A204.1 (cell line): ENCODE results near the gene GPR155.
"Not testable (repeated sequence)": the region's sequence is repeated elsewhere in the genome, so short reads cannot be mapped to it uniquely, and the experiment has no call there.

Experiments used
- FAIRE-seq: peaks from 2 replicates; lab custom pipeline; 2012; peaks lifted over from hg19 to GRCh38; lab: Jason Lieb, UNC

Gene GPR155

DNA sequence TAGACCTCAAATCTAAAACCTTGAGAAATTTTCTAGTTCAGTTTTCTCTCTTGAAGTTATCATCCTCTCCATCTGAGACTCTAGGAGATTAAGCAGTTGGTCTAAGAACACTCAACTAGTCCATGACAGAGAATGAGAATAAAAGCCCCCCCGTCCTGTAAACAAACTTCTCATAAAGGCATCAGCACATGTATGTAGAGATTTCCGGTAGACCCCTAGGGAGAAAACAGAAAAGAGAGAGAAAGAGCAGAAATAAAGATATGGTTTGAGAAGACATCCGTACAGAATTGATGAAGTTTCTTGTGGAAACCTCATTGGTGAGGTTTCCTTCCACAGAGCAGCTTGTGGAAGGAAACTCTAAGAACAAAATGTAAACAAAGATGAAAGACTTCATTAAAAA, 3.2 kb upstream of the GPR155 start:
- no peak for FAIRE-seq

DNA sequence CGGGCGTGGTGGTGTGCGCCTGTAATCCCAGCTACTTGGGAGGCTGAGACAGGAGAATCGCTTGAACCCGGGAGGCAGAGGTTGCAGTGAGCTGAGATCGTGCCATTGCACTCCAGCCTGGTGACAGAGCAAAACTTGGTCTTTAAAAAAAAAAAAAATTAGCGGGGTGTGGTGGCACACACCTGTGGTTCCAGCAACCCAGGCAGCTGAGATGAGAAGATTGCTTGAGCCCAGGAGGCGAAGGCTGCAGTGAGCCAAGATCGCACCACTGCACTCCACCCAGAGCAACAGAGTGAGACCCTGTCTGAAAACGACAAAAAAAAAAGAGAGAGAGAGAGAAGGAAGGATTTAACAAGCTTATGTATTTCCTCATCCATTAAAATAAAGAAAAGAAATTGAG, 2.7 kb upstream of the GPR155 start:
- FAIRE-seq = not testable (repeated sequence)

DNA sequence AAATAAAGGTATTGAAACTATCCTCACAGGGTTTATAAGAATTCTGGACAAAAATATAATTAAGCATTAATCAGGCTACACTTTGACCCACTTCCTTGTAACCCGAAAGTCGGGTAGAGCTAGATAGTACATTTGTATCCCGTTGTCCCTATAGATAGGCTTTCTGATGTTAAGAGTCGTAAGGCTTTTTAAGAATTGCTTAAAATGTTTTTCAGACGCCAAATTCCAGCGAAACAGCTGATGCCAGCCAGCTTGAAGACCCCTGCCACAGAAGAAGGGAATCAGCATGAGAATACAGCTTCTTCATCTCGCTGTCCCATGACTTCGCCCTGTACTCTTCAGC, 962 bp upstream of the GPR155 start:
- FAIRE-seq = no peak

DNA sequence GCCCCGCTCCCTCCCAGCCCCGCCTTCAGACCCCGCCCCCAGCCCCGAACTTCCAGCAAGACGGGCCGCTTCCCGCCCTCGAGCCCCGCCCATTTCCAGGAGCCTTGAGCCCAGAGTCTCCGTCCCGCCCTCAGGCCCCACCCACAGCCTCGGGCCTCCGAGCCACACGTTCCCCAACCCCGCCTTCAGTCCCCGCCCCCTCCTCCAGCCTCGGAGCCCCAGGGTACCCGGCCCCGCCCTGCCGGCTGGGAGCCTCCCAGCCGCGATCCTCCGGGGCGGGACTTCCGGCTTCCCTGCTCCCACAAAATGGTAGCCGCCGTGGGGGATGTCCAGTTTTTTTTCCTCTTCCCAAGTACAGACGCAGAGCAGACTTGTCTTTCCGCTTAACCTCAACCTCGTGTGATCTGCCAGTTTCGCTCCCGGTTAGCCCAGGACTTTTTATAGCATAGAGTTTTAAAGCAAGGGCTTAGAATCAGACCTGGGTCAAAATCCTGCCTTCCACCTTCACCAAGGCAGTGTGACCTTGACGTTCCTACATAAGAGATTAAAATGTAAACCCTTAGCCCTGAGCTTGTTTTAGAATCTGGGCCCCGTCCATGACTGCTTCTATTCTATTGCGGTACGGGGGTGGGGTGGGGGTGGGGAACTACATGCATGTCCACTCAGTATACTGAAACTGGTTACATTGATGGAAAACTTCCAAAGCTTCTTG, 435 bp upstream of the GPR155 start:
- no peak for FAIRE-seq

DNA sequence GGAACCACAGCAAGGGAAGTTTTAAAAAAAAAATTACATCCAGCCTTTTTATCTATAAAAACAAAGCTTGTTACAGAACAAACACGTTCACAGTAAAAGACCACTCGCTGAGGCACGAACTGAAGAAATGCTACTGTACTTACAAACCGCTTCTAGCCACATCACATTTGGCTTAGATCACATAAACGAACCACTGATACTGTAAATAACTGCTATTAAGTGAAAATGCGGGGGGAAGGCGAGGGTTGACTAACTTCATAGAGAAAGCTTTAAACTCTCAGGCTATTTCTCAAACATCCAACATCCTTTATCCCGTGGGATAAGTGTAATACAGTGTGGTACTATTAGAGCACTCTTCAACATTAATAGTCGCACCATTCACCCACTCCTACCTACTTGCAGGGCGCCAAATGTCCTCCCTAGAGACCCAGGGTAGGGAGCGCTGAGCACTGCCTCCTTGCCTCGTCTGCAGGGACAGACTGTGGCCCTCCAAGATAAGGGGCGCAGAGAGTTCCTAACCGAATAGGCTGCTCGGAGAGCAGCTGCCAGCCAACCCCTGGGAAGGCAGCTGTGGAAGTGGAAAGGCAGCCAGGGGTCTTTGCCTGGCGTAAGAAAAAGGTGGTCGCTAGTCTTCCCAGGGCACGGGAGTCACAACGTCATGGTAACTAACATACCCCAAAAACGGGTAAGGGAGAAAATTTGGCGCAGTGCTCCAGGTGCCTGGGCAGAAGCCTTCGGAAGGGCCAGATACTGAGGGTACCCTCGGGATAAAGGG, 854 bp downstream of the GPR155 start:
- no peak for FAIRE-seq

DNA sequence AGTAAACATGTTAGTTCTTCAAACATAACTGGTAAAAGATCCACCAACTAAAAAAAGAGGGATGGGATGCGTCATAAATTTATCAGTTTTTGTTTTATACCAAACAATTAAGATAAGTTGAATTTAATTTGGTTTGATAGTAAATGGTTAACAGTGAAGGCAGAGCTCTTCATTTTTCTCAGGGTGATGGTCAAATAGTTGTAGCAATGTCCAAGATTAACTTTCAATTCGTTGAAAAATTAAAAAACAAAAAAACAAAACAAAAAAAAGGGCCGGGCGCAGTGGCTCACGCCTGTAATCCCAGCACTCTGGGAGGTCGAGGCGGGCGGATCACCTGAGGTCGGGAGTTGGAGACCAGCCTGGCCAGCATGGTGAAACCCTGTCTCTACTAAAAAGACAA, 1.8 kb downstream of the GPR155 start:
- FAIRE-seq = not testable (repeated sequence)

DNA sequence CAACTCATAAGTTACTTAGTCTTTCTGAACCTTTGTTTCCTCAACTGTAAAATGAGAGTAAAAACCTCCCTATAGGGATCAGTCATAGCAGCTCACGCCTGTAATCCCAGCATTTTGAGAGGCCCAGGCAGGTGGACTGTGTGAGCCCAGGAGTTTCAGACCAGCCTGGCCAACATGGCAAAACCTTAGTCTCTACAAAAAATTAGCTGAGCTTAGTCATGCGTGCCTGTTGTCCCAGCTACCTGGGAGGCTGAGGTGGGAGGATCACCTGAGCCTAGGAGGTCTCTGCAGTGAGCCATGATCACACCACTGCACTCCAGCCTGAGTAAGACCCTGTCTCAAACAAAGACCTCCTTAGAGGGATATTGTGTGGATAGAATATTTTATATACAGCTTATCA, 2.3 kb downstream of the GPR155 start:
- FAIRE-seq = no peak

DNA sequence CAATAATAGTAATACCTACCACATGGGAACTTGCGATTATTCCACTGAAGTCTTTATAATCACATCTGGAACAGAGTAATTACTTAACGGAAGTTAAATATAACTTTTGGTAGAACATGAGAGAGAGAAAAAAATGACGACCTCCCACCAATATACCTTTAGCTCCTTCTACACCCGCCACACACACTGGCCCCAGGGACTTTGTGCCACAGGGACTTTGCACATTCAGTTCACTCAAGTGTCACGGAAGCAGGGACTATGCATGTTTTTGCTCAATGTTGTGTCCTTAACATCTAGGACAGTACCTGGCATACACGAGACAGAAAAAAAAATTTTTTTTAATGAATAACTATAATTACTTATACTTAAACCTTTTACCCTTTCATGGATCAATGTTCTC, 4.0 kb downstream of the GPR155 start:
- no peak for FAIRE-seq

DNA sequence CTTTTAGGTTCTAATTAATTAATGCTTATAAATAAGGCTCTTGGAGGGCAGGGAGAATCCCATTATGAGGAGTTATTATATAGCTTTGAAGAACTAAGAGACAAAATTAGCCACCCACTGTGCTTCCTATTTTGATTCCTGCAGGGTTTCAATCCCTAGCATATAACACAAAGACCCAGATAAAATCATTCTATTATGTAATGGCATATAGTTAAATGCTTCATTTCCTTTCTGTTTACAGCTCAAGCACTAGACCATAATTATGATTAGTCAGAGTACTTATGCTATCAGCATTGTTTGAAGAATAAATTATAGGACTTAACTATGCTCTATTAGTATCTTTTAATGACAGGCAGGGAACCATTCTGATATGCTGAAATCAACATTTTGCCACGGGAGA, 9.1 kb downstream of the GPR155 start:
- FAIRE-seq = no peak

DNA sequence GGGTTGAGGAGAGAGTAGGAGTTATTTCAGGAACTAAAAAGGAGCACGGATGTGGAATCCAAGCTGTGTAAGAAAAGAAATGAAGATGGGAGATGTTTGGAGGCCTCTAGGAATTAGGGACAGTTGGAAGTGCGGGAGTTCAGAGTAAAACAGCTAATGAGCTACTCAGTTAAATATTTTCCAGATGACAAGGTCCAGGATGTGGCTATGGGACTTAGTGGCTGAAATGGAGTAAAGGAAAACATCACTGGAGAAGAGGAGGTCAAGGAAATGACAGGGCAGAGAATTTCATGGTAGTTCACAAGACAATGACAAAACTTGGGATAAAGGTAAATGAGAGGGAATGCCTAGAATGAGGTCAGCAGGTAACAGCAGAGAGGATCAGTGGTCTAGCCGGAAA, 13.0 kb downstream of the GPR155 start:
- FAIRE-seq = no peak

DNA sequence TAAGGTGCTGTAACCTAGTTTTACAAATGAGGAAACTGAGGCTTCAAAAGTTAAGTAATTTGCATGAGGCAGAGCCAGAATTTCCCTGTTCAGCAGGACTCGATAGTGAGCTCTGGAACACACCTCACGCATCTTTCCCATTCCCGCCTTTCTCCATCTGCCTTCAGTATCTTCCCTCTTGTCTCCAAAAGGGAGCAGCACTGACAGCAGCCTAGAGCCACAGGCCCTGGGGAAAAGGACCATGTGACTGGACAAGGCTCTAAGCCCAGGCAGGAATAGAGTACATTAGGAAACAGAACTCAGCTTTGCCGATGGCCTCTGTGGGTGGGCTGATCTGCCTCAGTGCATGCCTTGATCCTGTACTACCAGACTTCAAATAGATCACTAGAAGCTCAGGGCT, 21.5 kb downstream of the GPR155 start:
- FAIRE-seq = no peak

DNA sequence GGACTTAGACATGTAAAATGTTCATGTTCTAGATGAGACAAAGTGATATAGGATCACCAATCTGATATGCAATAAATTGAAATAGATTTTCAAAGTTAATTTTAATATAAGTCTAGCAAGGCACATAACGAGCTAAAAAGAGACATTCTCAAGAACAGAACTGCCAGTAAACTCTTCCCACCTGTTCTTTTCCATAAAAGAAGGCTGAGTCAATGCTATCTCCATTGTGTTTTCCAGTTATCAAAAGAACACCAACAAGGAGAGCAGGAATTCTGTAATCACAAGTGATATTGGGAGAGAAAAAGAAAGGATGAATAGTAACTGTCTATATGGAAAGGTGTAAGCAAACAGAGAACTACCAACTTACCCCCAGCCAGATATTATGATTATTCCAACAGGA, 25.6 kb downstream of the GPR155 start:
- no peak for FAIRE-seq

DNA sequence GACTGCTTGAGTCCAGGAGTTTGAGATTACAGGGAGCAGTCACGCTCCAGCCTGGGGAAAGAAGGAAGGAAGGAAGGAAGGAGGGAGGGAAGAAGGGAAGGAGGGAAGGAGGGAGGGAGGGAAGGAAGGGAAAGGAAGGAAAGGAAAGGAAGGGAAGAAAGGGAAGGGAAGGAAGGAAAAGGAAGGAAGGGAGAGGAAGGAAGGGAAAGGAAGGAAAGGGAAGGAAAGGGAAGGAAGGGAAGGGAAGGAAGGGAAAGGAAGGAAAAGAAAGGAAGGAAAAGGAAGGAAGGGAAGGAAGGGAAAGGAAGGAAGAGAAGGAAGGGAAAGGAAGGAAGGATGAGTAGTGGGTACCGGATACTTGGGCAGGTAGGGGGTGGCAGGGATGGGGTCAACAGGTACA, 32.3 kb downstream of the GPR155 start:
- no peak for FAIRE-seq

DNA sequence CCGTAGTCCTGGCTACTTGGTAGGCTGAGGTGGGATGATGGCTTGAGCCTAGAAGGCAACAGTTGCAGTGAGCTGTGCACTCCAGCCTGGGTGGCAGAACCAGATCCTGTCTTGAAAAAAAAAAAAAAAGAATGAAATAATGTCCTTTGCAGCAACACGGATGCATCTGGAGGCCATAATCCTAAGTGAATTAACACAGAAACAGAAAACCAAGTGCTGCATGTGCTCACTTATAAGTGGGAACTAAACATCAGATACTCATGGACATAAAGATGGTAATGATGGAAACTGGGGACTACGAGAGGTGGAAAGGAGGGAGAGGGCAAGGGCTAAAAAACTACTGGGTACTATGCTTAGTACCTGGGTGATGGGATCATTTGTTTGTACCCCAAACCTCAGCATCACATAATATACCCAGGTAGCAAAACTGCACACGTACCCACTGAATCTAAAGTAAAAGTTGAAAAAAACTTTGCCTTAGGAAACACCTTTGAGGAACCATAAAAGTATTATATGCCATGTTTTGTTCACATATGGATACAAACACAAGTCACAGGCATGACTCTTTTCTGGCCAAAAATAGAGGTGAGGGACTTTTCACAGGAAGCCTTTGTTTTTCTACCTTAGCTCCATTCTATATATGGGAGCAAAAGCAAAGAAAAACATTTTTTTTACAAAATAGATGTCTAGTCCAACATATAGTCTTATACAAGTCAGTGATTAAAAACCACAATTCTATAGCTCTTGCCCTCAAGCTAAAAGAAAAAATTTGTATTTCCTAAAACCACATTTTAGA, 36.6 kb downstream of the GPR155 start:
- FAIRE-seq = no peak

DNA sequence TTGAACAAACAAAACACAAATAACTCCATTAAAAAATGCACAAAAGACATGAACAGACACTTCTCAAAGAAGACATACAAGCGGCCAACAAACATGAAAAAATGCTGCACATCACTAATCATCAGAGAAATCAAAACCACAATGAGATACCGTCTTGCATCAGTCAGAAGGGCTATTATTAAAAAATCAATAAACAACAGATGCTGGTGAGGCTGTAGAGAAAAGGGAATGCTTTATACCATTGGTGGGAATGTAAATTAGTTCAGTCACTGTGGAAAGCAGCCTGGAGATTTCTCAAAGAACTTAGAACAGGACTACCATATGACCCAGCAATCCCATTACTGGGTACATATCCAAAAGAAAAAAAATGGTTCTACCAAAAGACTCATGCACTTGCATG, 37.8 kb downstream of the GPR155 start:
- FAIRE-seq = no peak

DNA sequence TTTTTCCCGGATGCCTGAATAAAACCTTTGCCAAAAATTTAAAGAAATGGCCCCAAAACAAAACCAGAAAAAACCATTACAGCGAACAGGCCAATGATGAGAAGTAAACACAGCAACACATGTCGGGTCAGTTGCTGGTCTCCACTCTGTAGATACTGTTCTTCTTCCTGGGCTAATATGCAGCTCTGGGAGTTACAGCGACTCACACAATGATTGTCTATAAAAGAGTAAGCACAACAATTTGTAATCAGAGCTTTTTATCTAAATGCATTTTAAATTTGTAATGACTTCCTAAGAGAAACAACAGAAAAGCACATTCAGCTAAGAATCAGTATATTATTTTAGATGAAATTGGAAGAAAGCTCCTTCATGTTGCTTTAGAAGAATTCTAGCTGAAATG, 40.3 kb downstream of the GPR155 start:
- no peak for FAIRE-seq

DNA sequence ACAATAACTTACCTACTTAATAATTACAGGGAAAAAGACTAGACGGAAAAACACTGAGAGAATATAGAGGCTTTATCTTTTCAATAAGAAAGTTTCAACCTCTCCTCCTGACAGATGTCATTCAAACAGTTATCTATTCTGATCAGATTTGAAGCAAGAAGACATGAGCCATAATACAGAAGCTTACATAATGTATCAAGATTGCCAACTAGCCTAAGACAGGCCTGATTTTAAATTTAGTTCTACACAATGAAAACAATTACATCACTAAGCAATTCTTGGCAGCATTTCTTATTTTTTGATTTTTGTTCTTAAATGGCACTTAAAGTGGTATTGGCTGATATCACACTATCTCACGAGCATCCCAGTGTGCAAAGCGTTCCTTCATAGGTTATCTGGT, 41.6 kb downstream of the GPR155 start:
- FAIRE-seq = no peak

DNA sequence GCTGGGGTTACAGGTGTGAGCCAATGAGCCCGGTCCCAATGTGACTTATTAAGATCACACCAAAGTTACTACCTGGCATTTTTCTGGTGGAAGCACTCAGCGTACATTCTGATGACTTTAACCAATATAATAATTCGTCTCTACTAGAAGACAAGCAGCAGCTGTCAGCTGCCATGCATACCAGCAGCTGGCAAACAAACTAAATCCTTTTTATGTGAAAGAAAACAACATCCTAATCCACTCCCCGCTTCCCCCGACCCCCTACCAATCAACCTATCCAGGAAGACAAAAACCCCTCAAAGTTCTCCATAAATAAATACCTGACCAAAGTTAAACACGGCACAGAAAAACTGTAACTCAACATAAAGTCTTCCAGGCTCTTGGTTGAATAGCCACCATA, 42.1 kb downstream of the GPR155 start:
- no peak for FAIRE-seq

DNA sequence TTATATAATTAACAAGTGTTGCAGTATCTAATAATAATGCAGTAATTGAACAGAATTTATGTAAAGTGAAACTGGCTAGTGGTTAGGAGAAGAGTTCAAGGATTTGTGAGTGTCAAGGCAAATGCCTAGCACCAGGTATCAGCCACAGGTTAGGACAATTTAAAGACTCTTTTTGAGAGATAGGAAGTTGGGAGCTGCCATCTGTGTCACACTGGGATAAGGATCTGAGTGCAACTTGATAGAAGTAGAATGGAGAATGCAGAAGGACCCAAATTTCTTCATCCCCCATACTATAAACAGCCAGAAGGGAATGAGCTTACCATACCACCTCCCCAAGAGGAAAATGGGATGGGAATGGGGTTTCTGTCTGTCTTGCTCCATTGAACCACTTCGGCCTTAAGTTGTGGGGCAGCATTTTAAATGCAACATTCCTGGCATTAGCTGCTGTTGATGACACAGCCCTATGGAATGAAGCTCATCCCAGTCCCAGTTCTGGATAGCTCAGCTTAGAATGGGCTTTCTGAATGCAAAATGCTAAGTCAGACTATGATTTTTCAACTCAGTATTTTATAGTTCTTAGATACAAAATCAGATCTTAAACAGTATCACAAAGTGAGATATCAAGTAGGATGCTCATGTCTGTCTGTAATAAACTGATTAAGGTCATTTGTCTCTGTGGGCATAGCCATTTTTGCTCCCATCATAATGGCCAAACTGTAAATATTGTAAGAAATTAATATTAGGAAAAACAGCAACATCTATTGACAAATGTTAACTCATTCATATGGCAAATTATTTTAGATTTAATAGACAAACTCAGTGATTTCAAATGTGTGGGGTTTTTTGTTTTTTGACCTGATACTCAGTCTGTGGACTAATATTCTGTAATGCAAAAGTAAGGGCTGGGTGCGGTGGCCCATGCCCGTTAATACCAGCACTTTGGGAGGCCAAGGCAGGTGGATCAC, 44.0 kb downstream of the GPR155 start:
- FAIRE-seq = no peak

DNA sequence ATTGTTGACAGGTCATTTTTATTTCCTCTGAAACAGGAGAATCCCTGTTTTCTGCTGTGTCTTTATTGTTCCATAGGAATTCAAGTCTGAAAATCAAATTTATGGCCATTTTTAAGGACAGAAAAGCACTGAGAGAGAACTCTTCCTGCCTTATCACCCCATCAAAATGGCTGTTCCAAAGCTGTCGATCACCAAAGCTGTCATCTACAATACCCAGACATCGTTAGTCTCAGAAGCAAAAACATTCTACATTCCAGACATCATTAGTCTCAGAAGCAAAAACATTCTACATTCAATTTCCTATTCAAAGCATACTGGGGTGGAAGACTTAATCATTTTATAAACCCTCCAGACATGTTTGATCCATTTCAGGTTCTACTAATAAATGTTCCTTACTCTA, 46.9 kb downstream of the GPR155 start:
- no peak for FAIRE-seq

DNA sequence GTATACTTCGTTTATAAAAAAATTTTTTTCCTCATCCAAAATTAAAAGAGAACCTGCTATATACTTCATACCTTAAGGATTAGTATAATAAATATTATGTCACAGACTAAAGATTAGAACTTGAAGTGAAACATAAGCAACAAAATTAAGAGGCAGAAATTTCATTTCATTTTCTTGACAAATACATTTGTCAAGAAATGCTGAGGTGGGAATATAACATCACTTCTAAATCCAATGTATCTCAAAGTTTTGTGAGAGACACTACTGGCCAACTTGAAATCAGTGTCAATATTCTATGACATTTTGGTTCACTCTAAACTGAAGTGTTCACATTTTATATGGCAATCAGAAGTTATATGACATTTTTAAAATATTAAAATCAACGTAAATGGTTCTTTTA, 47.5 kb downstream of the GPR155 start:
- no peak for FAIRE-seq
